GM18868 (cell line): Measurements from ENCODE around the gene INTS7.
"Not testable (repeated sequence)": the region's sequence is repeated elsewhere in the genome, so short reads cannot be mapped to it uniquely, and the experiment has no call there.

Source experiments
- ATAC-seq: cut with Tn5 transposase; IDR thresholded peaks from one replicate; pipeline ENCODE4 v1.9.1; 2021; ENCODE audit warnings: mild to moderate bottlenecking, moderate library complexity; ENCODE audit not compliant: unreplicated experiment

INTS7 gene

DNA sequence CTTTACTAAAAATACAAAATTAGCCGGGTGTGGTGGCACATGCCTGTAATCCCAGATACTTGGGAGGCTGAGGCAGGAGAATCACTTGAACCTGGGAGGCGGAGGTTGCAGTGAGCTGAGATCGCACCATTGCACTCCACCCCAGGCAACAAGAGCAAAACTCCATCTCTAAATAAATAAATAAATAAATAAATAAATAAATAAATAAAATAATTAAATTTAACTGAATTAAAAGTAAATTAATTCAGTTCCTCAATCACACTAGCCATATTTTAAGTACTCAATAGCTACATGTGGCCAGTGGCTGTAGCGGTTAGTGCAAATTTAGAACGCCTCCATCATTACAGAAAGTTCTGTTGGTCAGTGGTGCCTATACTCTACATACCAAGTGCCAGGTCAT is 97.9 kb downstream of the INTS7 start:
- not testable (repeated sequence) for ATAC-seq

DNA sequence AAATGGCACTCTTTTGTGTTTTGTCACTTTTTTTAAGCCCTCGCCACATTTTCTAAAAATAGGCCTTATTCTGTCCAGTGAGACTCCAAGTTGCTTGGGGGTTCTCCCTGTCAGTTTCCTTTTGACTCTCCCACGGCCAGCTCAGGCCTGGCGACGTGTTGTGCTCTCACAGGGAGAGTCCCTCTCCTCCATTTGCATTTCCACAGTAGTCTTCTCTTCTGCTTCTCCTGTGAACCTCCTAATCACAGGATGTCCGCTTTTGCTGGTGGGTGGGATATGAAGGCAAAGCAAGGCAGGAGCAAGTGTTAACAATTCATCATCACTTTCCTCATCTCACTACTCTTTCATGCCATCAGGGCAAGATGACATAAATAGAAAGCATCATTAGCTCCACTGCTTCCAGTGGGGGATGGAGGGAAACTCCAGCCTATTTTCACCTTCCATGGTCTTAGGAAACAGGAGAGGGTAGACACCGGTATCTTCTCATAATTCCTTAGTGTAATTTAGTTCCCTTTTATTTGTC is 99.8 kb downstream of the INTS7 start:
- ATAC-seq = peak; percentile 61

DNA sequence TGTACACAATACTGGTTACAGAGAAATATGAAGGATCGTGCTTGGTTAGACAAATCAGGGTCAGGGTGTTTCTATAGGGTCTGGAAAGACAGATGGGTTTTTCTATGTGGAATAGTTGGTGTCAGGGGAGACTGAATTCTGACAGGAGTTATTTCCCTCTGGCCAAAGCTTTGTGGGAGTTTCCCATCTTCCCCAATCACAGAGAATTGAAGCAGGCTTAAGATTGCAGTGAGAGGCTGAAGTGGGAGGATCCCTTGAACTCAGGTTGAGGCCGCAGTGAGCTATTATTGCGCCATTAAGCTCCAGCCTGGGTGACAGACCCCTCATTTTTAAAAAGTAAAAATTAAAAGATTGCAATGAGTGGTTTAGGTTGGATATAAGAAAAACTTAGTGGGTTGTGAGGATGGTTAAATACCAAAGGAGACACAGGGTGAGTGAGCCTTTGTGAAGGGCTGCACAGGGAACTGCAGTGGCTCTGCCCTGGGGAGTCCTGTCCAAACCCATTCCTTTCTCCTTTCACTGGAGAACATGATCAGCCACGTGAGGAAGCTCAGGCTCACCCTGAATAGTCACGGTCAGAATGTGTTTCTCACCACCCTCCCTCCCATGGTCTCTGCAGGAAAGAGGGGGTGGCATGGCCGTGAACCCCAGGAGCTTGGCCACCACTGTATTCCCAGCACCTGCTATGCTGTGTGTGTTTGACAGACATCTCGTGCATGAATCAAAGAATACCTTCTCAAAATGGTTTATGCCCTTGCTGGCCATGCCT is 101.2 kb downstream of the INTS7 start:
- ATAC-seq = no peak

DNA sequence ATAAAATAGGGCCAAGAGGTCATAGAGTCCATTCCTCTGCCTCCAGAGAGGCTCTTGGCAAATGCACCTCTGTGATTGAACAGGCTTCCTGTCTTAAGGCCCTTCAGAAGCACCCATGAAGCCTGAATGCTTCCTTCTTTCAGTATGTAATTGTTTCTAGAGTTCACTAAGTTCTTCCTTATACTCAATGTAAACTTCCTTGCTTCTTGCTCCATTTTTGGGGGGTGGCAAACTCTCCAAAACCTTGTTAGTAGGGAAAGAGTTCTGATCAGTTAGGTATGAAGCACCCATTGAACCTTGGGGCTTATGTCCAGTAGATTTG is 102.5 kb downstream of the INTS7 start:
- no peak for ATAC-seq

DNA sequence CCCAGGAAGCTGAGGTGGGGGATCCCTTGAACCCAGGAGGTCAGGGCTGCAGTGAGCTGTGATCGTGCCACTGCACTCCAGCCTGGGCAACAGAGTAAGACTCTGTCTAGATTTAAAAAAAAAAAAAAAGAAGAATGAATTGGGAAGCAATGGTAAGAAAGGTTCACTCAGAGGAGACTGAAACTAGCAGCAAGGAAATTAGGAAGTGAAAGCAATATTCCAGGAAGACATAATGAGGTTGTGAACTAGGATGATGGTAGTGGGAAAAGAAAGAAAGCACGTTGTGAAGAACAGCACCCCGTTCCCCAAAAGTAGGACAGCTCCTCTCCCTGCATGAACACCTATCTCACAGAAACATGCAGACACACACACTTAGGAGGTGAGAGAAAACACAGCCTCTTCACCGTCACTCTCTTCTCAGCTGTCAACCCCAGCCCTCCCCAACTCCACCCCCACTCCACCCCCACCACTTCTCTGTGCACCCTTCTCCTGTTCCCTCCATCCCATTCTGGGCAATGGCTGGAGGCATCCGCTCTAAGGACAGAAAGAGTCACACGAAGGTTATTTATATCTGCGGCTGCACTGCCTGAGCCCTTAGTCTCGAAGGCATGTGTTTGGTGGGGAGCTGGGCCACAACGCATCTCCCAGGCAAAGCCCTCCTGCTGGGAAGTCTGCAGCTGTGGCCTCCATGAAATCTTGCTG is 103.0 kb downstream of the INTS7 start:
- no peak for ATAC-seq

DNA sequence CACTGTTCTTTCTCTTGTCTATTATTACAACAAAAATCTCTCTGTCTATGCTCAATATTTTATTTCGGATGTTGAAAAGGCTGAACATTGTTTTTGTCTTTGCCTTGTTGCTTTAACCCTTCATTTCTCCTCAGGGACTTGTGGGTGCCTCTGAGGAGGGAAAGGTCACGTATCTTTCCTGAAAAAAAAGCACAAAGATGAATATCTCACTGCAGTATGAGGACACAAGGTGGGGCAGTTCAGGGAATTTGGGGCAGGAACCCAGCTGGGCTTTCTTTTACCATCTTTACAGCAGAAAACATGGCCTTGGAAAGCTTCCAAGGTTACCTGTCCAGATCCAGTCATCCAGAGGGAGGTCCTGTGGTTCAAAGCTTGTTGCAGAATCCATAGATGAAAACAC is 105.7 kb downstream of the INTS7 start:
- no peak for ATAC-seq

DNA sequence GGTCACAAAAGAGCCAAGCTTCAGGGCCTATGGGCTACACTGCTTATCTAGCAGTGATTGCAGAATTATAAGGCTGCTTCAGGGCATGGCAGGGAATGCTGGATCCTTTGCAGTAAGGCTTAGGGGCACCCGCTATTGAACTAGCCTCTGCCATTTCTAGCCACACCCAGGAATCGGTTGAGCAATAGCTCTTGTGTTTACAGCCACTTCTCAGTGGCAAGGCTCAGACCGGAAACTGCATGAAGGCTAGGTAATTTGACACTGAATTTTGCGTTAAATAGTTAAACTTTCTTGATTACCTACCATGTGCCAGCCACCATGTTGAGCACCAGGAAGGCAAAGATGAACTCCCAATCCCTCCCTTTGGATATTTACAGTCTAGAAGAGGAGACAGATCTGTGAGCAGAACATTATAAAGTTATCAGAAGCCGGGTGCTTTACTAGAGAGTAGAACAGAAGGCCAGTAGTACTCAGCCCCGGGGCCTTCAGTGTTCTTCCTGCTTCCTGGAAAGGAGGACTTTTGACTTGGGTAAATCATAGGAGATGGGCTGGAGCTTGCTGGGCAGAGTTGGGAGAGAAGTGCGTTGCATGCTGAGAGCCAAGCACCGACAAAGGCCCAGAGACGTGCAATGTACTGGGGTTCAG is 106.2 kb downstream of the INTS7 start:
- no peak for ATAC-seq

DNA sequence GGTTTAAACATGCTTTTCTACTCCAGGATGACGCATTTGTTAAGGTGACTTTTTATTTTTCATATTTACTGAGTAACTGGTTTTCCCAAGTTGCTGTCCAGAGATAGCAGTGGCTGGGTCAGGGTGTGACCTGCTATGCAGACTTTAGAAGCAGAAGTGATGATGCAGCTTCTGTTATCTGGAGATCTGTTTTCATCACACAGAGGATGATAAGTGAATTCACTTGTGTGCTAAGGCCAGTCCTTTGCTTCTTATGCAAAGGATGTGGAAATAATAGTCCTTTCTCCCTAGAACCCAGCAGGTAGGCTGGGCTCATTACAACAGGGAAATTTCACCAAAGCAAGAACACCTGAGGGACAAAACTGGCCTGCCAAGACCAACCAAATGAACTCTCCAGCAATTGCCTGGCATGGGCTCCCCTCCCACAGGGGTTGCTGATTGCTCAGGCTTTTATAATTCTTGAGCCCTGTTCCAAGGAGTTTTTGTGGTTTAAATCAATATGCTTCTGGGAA is 107.0 kb downstream of the INTS7 start:
- ATAC-seq = no peak

DNA sequence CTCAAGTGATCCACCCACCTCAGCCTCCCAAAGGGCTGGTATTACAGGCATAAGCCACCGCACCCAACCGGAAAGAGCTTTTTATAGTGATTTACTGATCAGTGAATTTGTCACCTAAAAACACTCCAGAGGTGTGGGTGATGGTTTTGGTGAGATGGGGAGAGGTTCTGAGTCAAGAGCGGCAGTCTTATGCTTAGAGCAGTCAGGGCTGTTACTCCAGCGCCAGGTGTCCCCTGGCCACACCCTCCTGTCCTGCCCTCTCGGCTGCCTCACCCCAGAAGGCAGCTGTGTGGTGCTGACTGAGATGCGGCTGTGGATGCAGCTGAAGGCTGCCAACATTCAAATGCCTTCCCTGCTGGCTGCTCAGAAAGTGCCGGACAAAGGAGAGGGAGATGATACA is 110.3 kb downstream of the INTS7 start:
- no peak for ATAC-seq

DNA sequence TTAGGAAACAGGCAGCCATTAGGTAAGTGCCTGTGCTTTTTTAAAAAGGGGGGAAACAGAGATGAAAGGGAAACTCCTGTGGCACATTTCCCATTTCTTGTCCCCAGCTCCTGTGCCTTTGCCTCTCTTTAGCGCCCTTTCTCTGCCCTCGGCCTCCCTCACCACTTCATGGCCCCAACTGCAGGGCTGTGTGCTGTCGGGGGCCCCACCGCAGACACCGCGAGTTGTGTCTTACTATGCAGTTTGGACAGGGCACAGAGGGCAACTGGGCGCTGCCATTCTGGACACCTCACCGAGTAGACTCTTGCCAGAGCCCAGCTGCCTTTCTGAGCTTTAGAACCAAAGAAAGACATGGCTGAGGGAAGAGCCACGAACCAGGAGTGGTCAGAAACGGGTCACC is 111.1 kb downstream of the INTS7 start:
- no peak for ATAC-seq

DNA sequence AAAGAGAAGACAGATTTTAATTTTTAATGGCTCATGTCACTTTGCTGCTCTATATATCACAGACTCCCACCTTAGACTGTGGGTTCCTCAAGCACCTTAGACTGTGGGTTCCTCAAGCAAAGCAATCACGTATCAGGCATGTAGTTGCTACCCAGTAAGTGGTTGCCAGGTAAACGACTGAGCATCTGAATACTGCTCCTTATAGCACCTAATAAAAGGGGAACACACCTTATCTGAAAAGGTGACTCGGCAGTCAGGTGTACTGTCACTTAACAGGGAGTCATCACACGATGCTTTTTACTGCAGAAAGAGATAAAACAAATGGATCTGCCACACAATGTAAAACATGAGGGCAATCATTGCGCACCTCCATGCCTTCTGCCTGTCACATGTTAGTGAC is 112.3 kb downstream of the INTS7 start:
- ATAC-seq = no peak

DNA sequence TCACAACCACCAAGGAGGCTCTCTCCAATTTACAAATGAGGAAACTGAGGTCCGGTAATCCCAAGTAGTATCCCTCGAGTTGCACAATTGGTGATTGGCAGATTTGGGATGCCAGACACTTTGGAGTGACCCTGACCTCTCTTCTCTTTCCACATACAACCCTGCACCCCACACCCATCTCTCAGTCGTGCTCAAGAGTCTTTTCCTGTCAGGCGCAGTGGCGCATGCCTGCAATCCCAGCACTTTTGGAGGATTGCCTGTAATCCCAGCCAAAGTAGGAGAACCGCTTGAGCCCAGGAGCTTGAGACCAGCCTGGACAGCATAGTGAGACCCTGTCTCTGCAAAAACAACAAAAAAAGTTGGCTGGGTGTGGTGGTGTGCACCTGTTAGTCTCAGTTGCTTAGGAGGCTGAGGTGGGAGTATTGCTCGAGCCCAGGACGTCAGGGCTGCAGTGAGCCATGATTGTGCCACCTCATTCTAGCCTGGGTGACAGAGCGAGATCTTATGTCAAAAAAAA is 113.7 kb downstream of the INTS7 start:
- no peak for ATAC-seq

DNA sequence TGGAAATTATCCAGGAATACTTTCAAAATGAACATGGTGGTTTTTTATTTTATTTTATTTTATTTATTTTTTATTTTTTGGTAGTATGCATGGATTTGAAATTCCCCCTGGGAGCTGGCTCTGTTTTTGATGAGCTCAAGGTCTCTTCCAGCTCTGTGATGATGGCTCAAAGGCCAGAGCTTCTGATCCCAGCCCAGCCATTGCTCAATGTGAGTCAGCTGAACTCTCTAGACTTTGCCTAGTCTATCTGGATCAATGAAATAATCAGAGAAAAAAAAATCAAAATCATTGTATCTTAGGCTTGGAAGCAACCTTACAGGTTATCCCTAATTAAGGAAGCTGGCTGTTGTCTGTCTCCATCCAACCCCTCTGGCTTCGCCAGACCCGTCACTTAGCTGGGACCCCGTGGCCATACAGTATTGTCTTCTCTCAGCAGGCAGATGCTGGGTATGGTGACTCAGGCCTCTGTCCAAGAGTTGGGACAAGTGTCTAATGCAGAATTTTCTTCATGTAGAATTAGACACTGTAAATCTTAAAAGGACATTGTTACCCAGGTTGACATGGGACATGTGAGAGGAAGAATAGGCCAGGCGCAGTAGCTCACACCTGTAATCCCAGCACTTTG is 114.6 kb downstream of the INTS7 start:
- no peak for ATAC-seq

DNA sequence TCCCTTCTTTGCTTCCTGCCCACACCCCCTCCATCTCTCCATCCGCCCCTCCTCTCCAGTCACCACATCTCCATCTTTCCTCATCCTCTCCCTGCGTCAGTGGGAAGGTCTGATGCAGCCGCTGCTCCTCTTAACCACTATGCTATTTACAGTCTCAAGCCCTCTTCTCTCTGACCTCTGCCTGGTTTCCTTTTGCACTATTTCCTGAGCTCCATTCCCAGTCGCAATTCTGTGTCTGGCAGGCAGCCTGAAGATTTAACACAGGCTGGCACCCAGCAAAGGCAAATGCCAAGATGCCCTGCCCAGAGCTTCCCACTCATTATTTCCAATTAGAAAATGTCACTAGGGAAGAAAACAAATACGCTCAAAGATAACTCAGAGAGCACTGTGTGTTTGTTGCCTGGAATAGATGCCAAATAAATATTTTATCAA is 115.2 kb downstream of the INTS7 start:
- ATAC-seq = no peak

DNA sequence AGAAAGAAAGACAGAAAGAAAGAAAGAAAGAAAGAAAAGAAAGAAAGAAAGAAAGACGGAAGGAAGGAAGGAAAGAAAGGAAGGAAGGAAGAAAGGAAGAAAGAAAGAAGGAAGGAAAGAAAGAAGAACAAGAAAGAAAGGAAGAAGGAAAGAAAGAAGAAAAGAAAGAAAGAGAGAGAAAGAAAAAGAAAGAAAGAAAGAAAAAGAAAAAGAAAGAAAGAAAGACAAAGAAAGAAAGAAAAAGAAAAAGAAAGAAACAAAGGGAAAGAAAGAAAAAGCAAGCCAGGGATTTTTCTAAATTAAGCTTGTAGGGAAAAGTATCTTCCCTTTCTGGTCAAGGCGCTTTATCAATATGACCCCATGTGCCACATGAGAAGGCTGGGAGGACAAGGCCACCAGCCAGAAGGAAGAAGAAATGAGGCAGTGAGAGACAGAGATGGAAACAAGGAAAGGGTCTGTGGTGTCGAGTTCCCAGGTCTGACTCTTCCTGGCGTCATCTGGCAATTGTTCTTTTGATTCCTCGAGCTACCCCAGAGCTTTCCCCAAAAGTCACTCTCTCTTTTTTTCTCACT is 116.4 kb downstream of the INTS7 start:
- ATAC-seq = no peak

DNA sequence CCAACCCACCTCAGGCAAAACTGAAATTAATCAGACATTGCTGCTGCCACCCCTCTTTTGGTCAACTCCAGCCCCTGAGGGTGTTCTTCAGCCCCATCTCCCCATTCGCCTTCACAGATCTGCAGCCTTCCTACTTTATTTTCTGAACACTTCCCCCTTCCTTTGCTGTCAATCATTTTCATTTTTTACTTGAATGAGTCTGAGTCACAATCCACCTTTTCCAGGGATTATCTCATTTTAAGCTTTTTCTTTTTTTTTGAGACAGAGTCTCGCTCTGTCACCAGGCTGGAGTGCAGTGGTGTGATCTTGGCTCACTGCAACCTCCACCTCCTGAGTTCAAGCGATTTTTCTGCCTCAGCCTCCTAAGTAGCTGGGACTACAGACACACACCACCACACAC is 118.9 kb downstream of the INTS7 start:
- not testable (repeated sequence) for ATAC-seq

DNA sequence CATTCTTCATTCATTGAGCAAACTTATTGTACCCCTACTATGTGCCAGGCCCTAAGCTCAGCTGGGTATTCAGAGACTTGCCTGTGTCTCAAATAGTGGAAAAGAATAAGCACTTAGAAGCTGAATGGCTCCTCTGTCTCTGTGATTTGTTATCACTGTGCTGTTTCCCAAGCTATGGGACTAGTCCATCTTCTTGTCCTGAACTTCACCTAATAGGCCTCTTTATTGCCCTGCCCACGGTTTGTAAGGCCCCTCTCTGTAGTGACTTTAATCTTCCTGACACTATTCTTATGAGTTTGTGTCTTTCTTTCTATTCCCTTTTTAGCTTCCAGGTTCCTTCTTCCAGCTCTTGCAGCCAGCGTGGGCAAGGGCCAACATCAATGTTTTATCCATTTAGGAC is 119.4 kb downstream of the INTS7 start:
- no peak for ATAC-seq

DNA sequence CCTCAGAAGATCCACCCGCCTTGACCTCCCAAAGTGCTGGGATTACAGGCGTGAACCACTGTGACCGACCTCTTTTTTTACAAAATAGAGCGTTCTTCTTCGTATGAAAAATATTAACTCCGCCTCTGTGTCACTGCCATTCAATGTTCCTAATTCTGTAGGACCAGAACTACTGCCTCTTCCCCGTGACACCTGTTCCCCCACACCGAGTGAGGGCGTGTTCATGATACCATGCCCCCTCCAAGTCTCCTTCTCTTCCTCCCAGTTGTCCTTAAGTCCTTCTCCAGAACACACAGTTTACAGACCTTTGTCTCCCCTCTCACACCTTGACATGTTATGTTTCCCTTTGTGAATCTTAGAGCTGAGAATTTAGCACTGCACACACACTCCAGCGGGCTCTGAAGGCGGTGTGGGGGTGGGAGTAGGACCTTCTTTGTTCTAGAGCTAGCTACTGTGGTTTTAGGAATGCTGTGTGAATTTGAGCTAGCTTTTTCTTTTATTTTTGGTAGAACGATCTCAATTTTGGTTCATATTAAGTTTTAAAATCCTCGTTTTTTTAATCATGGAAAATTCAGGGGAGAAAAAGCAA is 122.4 kb downstream of the INTS7 start:
- no peak for ATAC-seq

DNA sequence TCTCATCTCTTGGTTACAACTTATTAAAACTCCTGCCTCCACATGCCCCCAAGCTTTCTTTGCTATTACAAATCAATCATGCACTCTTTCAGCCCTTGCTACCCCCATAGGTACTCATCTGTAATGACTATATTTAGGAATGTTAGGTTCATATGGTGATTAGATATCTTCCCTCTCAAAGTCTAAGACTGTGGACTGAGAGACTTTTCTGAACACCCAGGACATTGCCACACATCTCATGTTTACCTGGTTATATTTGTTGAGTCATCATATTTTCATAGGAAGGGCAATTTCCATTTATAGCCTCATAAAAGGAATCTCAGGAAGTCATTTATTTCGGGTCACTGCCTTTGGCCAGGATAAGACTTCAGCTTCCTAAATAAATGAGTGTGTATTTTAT is 123.3 kb downstream of the INTS7 start:
- no peak for ATAC-seq

DNA sequence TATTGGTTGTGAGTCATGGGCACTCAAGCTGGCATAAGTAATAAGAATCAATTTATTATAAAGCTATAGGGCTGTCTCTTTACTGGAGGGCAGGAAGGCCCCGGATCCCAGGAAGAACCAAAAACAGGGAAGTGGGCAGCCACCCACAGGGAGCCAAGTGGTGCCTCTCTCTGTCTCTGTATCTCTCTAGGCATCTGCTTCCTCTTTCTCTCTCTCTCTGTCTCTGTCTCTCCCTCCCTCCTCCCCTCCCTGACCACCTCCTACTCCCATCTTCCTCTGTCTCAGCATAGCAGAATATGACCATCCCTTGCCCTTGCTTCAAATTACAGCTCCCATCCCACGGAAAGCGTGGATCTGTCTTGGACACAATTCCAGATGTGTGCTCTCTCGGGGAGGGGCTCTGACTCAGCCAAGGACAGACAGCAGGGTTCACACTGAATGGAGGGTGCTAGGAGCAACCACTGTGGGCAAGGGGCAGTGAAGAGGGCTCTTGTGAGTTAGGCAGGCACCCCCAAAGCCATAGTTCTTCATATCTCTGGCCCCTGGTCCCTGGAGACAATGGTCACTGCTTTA is 124.4 kb downstream of the INTS7 start:
- ATAC-seq = no peak
